EH (cell line): ENCODE results near the gene THOC5.
"Not testable (repeated sequence)": the region's sequence is repeated elsewhere in the genome, so short reads cannot be mapped to it uniquely, and the experiment has no call there.

Experiments used
- DNase-seq: peaks from one replicate; pipeline ENCODE4 v3.0.0-alpha.2; 2015; ENCODE audit warnings: low read depth

Gene THOC5

DNA sequence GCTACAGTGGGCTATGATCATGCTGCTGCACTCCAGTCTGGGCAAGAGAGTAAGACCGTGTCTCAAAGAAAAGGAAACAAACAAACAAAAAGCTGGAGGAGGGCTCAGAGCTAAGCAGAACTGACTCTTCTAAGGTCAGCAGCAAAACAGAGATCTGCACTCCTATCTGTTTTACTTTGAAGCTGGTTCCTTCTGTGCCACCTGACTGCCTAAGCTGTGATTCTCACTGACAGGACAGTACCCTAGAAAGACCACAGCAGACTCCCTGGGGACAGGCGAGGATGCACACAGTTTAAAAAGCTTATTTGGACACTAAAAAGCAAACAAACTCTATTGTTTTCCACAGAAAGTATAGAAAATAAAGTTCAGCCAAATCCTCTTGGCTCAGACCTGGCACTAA, 43.0 kb downstream of the THOC5 start:
- no peak for DNase-seq

DNA sequence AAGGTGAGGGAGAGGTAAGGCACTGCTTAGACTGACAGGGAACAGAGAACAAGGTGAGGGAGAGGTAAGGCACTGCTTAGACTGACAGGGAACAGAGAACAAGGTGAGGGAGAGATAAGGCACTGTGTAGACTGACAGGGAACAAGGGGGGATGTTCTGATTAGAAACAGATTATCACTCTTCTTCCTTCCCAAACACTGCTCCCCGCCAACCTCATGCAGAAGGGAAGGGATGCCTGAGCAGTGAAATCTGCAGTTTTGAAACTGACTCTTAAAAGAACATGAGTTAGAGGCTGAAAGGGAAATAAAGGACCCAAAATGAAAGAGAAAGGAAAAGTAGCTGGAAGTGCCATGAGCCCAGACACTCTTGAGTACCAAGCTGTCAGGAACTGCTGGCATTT, 43.7 kb downstream of the THOC5 start:
- no peak for DNase-seq

DNA sequence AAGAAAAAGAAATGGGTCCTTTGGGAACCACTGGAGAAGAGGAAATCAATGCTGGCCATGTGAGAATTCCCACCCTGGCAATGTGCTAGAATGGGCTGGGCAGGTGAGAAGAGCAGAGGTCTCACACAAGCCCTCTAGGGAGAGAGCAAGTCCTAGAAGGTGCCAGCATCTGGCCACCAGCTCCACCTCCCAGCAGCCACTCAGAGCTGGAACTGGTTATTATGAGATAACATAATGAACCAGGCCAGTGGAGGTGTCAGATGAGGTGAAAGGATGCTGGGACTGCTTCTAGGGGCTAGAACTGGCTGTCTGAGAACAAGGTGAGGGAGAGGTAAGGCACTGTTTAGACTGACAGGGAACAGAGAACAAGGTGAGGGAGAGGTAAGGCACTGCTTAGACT, 44.3 kb downstream of the THOC5 start:
- DNase-seq: no peak

DNA sequence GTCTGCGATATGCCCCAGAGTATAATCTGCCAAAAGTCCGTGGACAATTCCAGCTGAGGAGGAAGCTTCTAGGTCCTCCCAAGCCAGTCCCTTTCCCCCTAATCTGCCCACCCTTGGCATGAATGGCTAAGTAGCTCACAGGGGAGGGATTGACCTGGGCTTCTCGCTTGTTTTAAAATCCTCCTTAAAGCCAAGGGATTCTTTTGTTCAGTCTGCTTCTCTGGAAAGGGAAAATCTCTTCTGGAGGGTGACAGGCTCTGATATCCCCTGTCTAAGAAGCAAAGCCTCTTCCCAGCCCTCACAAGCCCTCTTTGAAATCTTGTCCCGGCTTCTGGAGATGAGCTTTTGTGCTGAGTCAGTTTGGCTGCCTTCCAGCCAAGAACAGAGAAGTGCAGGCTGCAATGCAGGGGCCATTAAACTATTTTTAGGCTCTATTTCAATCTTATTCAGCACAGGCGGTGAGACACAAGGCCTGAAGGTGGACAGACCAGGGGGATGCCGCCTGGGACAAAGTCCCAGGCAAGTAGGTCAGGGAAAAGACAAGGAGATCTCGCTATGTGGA, 49.7 kb downstream of the THOC5 start:
- DNase-seq: peak; percentile 89

DNA sequence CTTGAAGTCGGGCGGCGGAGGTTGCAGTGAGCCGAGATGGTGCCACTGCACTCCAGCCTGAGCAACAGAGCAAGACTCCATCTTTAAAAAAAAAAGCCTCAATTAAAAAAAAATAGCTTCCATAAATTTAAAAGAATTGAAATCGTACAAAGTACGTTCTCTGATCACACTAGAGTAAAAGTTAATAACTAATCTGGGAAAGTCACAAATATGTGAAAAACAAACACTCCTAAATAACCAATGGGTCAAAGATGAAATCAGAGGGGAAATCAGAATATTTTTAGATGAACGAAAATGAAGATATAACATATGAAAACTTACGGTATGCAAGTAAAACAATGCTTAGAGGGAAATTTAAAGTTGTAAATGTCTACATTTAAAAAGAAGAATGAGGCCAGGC, 53.7 kb downstream of the THOC5 start:
- DNase-seq: no peak

DNA sequence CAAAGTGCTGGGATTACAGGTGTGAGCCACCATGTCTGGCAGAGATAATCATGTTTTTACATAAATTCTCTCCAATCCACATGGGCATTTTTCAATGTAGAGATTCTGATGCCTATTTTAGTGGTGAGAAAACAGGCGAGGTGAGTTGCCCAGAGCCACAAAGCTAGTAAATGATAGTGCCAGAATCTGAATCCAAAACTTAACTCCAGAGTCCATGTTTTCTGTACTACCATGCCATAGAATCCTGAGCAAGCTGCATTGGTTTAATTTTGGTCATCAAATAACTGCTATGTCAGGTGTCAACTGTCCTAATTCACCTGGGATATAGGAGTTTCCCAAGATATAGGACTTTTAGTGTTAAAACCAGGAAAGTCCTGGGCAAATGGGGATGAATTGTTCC, 59.9 kb downstream of the THOC5 start:
- DNase-seq: no peak

DNA sequence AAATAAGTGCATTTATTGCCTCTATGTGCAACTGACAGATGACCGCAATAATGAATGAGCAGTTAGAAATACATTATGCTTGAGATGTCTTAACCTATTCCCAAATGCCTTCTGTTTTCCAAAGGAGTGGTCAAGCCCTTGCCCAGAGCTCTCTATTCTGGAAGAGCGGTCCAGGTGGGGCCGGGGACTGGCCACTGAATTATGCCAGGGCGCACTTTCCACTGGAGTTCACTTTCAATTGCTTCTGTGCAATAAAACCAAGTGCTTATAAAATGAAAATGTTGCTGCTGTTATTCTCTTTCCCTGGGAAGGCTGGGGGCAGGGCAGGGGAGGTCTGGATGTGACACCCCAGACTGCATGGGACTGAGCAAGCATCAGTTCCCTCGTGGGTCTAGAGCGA, 62.5 kb downstream of the THOC5 start:
- DNase-seq: no peak

DNA sequence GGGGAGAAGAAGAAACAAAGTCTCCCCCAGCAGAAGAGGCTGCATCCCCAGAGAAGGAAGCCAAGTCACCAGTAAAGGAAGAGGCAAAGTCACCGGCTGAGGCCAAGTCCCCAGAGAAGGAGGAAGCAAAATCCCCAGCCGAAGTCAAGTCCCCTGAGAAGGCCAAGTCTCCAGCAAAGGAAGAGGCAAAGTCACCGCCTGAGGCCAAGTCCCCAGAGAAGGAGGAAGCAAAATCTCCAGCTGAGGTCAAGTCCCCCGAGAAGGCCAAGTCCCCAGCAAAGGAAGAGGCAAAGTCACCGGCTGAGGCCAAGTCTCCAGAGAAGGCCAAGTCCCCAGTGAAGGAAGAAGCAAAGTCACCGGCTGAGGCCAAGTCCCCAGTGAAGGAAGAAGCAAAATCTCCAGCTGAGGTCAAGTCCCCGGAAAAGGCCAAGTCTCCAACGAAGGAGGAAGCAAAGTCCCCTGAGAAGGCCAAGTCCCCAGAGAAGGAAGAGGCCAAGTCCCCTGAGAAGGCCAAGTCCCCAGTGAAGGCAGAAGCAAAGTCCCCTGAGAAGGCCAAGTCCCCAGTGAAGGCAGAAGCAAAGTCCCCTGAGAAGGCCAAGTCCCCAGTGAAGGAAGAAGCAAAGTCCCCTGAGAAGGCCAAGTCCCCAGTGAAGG, 64.3 kb downstream of the THOC5 start:
- not testable (repeated sequence) for DNase-seq

DNA sequence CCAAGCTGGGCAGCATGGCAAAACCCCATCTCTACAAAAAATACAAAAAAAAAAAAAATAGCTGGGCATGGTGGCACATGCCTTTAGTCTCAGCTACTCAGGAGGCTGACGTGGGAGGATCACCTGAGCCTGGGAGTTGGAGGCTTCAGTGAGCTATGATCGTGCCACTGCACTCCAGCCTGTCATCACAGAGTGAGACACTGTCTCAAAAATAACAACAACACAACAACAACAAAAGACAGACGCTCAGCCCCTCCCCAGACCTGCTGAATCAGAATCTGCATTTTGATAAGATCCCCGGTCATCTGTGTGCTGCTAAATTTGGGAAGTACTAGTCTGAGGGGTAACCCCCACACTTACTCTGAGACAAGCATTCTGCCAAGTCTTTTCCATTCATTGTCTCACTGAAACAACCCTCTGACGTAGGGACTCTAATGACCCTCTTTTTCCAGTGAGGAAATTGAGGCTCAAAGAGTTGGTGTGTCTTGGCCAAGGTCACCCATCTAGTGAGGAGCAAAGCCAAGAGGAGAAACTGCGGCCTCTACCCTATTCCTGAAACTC, 66.1 kb downstream of the THOC5 start:
- DNase-seq: no peak

DNA sequence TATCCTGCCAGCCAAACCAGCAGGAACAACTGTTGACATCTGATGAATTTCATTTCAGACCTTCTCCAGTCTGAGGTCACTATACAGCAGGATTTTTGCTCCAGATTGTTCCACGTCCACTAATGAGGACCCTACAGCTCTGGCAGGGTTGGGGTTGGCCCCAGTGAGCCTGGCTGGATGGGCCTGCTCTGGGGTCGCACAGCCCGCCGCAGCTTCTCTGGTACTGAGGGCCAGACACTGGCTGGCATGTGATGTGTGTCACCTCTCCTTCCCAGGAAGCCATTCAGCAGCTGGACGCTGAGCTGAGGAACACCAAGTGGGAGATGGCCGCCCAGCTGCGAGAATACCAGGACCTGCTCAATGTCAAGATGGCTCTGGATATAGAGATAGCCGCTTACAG, 68.1 kb downstream of the THOC5 start:
- no peak for DNase-seq

DNA sequence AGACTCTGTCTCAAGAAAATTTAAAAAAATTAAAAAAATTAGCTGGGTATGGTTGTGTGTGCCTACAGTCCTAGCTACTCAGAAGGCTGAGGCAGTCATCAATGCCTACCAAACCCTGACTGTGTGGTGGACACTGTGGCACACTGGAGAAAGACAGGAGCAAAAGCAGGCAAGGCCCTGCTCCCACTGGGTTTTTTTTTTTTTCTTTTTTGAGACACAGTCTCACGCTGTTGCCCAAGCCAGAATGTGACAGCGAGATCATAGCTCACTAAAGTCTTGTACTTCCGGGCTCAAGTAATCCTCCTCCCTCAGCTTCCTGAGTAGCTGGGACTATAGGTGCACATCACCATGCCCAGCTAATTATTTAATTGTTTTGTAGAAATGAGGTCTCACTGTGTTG, 68.9 kb downstream of the THOC5 start:
- no peak for DNase-seq

DNA sequence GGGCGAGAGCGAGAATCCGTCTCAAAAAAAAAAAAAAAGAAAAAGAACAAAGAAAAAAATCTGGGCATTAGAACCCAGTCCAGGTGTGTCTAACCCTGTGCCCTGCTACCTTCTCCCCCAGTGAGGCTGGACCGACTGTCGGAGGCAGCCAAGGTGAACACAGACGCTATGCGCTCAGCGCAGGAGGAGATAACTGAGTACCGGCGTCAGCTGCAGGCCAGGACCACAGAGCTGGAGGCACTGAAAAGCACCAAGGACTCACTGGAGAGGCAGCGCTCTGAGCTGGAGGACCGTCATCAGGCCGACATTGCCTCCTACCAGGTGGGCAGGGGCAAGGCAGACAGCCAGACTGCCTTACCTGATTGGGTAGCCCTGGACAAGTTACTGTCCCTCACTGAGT, 70.3 kb downstream of the THOC5 start:
- no peak for DNase-seq

DNA sequence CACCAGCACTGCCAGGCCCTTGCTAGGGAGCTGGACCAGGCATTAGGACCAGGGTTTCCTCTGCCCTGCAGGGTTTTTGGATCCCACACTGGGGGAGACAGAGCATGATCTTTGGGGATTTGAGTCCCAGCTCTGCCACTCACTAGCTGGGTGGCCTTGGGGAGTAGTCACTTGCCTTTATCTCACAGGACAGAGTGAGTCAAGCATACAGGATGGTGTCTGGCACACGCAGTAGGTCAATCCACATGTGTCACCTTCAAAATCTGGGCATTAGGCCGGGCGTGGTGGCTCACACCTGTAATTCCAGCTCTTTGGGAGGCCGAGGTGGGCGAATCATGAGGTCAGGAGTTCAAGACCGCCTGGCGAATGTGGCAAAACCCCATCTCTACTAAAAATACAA, 70.8 kb downstream of the THOC5 start:
- DNase-seq: no peak

DNA sequence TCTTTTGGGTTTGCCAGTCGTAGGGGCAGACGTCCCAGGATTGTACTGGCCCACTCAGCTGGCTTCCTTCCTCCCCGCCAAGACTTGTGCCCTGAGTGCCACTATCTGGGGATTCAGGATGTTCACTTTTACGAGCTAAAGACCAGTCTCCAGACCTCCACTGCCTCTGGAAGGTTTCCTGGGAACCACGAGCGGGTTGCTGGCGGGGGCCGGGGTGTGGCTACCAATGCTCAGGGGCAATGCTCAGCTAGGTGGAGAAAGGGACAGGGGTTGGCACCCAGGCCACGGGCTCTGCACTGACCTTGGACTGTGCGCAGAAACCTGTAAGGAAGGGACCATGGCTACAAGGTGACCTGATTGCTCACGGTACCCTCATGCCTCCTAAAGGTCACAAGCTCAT, 71.3 kb downstream of the THOC5 start:
- no peak for DNase-seq

DNA sequence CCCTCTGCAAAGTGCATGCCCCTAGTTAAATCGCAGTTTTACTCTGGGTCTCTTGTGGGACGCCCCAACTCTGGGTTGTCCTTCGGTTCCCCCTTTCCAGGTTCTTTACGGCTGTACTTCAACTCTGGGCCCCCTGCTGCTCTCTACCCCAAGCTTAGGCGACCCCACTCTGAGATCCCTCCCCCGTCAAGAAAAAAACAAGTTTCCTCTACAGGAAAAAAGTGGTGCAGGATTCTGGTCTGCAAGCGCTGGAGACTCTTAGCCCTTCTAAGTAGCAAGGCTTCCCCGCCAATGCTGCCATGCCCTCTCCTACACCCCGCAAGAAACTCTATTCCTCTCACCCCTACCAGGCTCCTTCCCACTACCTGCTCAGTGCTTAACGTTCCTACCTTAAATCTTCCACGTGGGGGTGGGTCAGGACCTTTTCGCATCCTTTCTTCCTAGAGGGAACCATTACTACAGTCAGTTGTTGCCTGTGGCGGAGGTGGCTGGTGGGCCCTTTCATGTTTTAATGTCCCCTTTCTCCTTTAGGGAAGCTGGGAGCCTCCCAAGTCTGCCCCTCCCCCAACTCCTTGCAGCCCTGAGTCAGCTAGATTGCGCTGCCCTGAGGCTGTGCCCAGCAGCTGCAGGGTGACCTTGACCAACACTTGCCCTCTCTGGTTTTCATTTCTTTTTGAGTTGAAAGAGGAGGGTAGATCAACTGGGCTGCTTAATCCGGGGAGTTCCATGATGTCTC, 72.1 kb downstream of the THOC5 start:
- peak; percentile 4 for DNase-seq

DNA sequence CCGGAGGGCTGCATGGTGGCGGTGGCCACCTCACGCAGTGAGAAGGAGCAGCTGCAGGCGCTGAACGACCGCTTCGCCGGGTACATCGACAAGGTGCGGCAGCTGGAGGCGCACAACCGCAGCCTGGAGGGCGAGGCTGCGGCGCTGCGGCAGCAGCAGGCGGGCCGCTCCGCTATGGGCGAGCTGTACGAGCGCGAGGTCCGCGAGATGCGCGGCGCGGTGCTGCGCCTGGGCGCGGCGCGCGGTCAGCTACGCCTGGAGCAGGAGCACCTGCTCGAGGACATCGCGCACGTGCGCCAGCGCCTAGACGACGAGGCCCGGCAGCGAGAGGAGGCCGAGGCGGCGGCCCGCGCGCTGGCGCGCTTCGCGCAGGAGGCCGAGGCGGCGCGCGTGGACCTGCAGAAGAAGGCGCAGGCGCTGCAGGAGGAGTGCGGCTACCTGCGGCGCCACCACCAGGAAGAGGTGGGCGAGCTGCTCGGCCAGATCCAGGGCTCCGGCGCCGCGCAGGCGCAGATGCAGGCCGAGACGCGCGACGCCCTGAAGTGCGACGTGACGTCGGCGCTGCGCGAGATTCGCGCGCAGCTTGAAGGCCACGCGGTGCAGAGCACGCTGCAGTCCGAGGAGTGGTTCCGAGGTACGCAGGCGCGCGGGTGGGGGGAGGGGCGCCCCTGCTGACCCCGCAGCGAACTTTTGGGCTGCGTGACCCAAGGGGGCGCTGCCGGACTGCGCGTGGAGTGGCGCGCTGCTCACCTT, 72.9 kb downstream of the THOC5 start:
- no peak for DNase-seq

DNA sequence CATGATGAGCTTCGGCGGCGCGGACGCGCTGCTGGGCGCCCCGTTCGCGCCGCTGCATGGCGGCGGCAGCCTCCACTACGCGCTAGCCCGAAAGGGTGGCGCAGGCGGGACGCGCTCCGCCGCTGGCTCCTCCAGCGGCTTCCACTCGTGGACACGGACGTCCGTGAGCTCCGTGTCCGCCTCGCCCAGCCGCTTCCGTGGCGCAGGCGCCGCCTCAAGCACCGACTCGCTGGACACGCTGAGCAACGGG, 73.4 kb downstream of the THOC5 start:
- DNase-seq: no peak

DNA sequence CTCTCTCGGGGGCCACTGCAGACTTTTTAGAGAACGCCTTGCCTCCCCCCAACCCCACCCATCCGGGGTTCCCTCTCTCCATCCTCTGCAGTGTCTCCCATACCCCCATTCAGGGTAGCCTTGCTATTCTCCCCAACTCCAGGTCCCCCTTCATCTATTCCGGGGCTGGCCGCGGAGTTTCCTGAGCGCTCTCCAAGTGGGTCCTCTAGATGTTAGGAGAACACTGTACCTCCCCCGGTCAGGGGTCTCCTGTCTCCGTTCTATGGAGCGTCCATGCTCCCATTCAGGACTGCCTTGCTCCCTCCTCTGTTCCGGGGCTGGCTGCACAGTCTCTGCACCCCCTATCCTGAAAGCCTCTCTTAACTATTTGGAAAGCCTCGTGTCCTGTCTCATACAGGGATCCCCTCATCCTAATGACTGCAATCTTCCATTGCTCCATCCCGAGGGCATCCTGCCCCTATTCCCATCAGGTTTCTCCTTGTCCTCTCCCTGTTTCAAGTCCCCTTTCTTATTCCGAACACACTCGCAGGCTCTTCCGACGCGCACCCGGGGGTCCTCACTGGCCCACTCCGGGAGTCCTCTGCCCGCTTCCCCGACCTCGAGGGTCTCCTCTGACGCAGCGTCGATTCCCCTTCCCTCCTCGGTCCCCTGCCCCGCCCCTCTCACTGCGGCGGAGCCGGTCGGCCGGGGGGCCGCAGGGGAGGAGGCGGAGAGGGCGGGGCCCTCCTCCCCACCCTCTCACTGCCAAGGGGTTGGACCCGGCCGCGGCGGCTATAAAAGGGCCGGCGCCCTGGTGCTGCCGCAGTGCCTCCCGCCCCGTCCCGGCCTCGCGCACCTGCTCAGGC, 73.9 kb downstream of the THOC5 start, which contains the start of gene NEFH:
Gene NEFH (plus strand): TSS at position 802 of the 845 bp plus-strand sequence. CDS start 45 bp downstream, outside the sequence.
- DNase-seq: no peak

DNA sequence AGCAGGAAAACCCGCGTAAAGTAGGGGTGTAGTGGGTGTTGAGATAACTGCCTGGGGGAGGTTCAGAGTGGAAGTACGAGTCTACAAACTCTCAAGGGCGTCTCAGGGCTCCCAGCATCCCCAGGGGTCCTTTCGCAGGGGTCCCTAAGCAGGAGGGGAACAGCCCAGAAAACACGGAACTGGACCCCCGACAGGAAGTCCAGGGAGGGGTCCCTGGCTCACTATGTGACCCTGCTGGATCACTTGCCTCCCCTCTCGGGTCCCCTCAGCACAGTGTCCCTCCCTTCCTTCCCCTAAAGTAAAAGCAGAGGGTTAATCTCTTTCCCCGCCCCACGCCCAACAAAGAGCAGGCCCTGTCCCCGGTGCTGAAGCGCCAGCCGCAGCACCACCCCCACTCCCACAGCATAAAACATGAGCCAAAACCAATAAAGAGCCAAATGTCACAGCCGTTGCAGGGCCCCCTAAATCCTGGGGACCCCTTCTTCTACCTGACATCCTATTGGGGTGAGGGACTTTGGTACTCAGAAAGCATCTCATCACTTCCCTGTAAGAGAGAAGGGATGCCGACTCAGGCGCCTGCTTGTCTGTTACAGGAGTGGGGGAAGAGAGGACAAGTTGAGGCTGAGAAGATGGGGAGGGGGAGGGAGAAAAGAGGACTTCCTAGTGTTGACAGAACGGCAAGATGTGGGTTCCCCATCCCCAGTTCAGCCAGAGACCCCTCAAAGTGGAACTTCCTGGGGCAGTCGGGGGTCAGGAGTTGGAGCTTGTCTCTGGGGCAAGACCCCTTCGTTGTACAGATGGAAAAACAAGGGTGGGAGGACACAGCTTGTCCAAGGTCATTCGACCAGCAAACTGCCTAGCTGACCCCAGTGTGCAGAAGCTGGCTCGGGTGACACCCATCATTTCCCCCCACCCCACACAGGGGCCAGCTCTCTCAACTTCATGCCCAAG, 75.0 kb downstream of the THOC5 start:
- peak; percentile 25 for DNase-seq

DNA sequence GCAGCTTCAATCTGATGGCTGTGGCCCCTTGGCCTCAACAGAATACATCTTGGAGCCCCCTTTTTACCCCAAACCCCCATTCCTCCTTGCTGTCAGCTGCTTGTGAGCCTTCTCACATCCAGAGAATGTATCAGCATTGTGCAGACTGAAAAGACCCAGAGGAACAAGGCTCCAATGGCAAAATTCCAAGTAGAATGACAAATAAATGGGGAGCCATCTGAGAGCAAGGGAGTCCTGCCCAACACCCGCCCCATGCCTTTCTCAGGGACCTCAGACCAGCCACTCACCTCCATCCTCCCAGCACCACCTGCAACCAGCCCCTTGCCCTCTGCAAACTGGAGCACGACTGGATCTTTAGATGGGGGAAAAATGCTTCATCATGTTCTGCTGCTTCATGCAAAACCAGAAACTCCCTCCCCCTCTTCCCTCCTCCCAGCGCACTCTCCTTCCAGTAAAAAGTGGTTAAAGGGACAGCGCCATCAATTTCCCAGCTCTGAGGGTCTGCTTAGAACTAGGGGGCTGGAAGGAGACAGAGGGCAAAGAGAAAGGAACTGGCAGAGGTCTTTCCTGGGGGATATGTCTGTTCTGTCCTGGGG, 75.7 kb downstream of the THOC5 start:
- DNase-seq: no peak
